Measurements from ENCODE around the gene HDLBP.

GRCh38 chr2:241204010-241204384 lies 111.5 kb downstream of the HDLBP start:
- TF ChIP-seq, protein P1, sequence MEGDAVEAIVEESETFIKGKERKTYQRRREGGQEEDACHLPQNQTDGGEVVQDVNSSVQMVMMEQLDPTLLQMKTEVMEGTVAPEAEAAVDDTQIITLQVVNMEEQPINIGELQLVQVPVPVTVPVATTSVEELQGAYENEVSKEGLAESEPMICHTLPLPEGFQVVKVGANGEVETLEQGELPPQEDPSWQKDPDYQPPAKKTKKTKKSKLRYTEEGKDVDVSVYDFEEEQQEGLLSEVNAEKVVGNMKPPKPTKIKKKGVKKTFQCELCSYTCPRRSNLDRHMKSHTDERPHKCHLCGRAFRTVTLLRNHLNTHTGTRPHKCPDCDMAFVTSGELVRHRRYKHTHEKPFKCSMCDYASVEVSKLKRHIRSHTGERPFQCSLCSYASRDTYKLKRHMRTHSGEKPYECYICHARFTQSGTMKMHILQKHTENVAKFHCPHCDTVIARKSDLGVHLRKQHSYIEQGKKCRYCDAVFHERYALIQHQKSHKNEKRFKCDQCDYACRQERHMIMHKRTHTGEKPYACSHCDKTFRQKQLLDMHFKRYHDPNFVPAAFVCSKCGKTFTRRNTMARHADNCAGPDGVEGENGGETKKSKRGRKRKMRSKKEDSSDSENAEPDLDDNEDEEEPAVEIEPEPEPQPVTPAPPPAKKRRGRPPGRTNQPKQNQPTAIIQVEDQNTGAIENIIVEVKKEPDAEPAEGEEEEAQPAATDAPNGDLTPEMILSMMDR (IDR thresholded peaks at IDR 0.05): no peak
- TF ChIP-seq POLR2A (IDR thresholded peaks at IDR 0.05): no peak

All from testis (tissue), 2 donors.